HepG2 (cell line): ENCODE data around the gene MAN2A2. TPM values are rescaled to one million over a fixed set of nuclear protein-coding genes. Genes with fewer than 3 reads are reported as not detected.

Source experiments
- AHR ChIP-seq: IDR thresholded peaks from 2 replicates; pipeline ENCODE4 v1.6.1; 2018; ENCODE audit warnings: missing genetic modification reagents, missing compliant biosample characterization
- CC2D1A ChIP-seq: sonication (generic); formaldehyde crosslinking; IDR thresholded peaks from 2 replicates; pipeline ENCODE4 v1.8.1; 2023; ENCODE audit warnings: mild to moderate bottlenecking, missing genetic modification reagents
- EHMT2 ChIP-seq: fragments of 200-600 bp; sonication (generic); IDR thresholded peaks from 2 replicates; pipeline ENCODE4 v1.7.0; 2017; ENCODE audit warnings: antibody characterized with exemption, low read depth, low read length, borderline replicate concordance
- FOSL2 ChIP-seq: sonication (generic); formaldehyde crosslinking; IDR thresholded peaks from 2 replicates; pipeline ENCODE4 v1.4.0; 2020; ENCODE audit warnings: missing genetic modification reagents
- FOXK1 ChIP-seq: sonication (generic); formaldehyde crosslinking; IDR thresholded peaks from 2 replicates; pipeline ENCODE4 v1.4.0; 2020; ENCODE audit warnings: low read depth, missing genetic modification reagents, borderline replicate concordance
- GPBP1L1 ChIP-seq: sonication (generic); formaldehyde crosslinking; IDR thresholded peaks from 2 replicates; pipeline ENCODE4 v1.5.0; 2020; ENCODE audit warnings: mild to moderate bottlenecking, missing genetic modification reagents
- HOMEZ ChIP-seq: IDR thresholded peaks from 2 replicates; pipeline ENCODE4 v1.6.1; 2016; ENCODE audit warnings: low read depth
- PATZ1 ChIP-seq: sonication (generic); formaldehyde crosslinking; IDR thresholded peaks from 2 replicates; pipeline ENCODE4 v1.4.0; 2020; ENCODE audit warnings: missing genetic modification reagents
- PRDM10 ChIP-seq: sonication (generic); formaldehyde crosslinking; IDR thresholded peaks from 2 replicates; pipeline ENCODE4 v1.4.0; 2020; ENCODE audit warnings: low read depth, missing genetic modification reagents
- SIN3A ChIP-seq: IDR thresholded peaks from 2 replicates; pipeline ENCODE4 v1.6.1; 2011; ENCODE audit warnings: low read depth, mild to moderate bottlenecking, control low read depth, low read length, borderline replicate concordance
- SRY ChIP-seq: sonication (generic); formaldehyde crosslinking; IDR thresholded peaks from 2 replicates; pipeline ENCODE4 v1.8.0; 2022; ENCODE audit warnings: mild to moderate bottlenecking, missing genetic modification reagents
- THAP8 ChIP-seq: sonication (generic); formaldehyde crosslinking; IDR thresholded peaks from 2 replicates; pipeline ENCODE4 v1.5.1; 2020; ENCODE audit warnings: missing genetic modification reagents, mild to moderate bottlenecking, borderline replicate concordance
- ZNF574 ChIP-seq: sonication (generic); formaldehyde crosslinking; IDR thresholded peaks from 2 replicates; pipeline ENCODE4 v1.4.0; 2020; ENCODE audit warnings: missing genetic modification reagents
- polyA plus RNA-seq, 8 experiments: library from polyadenylated mRNA; depleted of rRNA in 3 of 8; stranded (reverse) in 7 of 8; unstranded in 1 of 8; fragments of >200 nt; fragmentation: Illumina TruSeq in 4 of 8; extraction: Trizol in 4 of 8; gene quantifications; 2 replicates each; pipeline versions ENCODE4 v1.2.1 to v1.2.3, GENCODE V29; 2011 to 2016; ENCODE audit warnings: low read depth in 4 of 8, missing spikeins in 1 of 8, mixed read lengths in 1 of 8; ENCODE audit not compliant: insufficient read depth in 1 of 8
- total RNA-seq, 5 experiments: library from RNA; depleted of rRNA; stranded (reverse); fragments of >200 nt; fragmentation: Illumina TruSeq; extraction: Trizol; gene quantifications; 2 replicates each; pipeline ENCODE4 v1.2.3, GENCODE V29; 2016; ENCODE audit warnings: low read depth in 1 of 5

The MAN2A2 gene
- total and polyA plus RNA-seq, 2 of the 13 experiments (the other 11 are each of a cell fraction or from before 2014, with no cell fraction given) = 17.5 to 51.5 TPM

DNA sequence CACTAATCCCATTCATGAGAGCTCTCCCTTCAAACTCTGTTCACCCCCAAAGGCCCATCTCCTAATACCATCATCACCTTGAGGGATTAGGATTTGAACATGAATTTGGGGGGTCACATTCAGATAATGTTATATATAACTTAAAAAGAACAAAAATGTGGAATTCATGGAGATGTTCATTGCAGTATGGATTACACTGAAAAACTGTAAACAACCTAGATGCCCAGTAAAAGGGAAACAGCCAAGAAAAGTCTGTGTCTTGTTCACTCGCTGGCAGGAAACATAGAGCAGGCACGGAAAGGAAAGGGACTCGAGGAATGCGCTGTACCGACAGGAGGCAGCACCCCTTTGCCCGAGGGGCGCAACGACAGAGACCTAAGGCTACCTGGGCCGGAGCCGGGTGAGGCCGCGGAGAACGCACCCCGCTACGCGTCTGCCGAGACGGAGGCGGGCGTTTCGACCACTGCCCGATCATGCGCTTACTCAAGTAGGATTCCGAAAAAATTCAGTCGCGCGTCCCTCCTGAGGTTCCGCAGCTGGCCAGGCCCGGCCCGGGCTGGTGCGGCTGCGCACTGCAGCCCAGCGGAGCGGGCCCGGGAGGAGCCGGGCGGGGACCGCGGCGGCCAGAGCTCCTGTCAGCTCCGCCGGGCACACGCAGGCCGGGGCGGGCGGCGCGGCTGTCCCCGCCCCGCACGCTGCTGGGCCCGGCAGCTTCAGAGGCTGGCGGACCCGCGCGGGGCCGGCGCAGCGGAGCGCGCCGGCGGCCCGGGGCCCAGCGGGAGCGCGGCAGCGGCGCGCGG, 862 bp upstream of the MAN2A2 start (continued):
- no peak; the same call in 1 of the 2 replicates for TF ChIP-seq PRDM10 (CRISPR knock-in tag)
- TF ChIP-seq GPBP1L1 (CRISPR knock-in tag) = no peak
- no peak; the same call in 1 of the 2 replicates for TF ChIP-seq HOMEZ (CRISPR knock-in tag)
- TF ChIP-seq THAP8 = no peak
- TF ChIP-seq ZNF574 = peak; percentile 88
- TF ChIP-seq SIN3A = peak; percentile 28; the same call in 1 of the 2 replicates
- TF ChIP-seq CC2D1A (CRISPR knock-in tag) = no peak
- peak; percentile 72; the same call in 1 of the 2 replicates for TF ChIP-seq AHR (CRISPR knock-in tag)
- no peak for TF ChIP-seq EHMT2
- peak; percentile 49; the same call in 1 of the 2 replicates for TF ChIP-seq SRY (CRISPR knock-in tag)
- peak; percentile 28; the same call in 1 of the 2 replicates for TF ChIP-seq FOSL2 (CRISPR knock-in tag)
- 0 out of 2 replicates have a peak, but pooled peaks have one; percentile 27 for TF ChIP-seq PATZ1 (CRISPR knock-in tag)
- TF ChIP-seq FOXK1 = 0 out of 2 replicates have a peak, but pooled peaks have one; percentile 20
